NCI-H345 (cell line): ENCODE data around the gene TFAM.

Experiments used
- DNase-seq: peaks from one replicate; lab custom pipeline; 2025; lab: John Stamatoyannopoulos, UW

Gene TFAM

DNA sequence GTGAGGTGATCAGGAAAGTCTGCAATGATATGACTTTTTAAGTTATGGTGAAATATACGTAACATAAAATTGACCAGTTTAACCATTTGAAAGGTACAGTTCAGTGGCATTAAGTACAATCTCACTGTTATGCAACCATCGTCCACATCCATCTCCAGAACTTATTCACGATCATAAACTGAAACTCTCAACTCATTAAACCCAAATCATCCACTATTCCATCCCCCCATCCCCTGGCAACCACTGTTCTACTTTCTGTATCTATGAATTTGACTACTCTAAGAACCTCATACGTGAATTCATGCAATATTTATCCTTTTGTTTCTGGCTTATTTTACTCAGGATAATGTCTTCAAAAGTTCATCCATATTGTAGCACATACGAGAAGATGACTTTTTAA lies 48.4 kb downstream of the TFAM start:
- no peak for DNase-seq

DNA sequence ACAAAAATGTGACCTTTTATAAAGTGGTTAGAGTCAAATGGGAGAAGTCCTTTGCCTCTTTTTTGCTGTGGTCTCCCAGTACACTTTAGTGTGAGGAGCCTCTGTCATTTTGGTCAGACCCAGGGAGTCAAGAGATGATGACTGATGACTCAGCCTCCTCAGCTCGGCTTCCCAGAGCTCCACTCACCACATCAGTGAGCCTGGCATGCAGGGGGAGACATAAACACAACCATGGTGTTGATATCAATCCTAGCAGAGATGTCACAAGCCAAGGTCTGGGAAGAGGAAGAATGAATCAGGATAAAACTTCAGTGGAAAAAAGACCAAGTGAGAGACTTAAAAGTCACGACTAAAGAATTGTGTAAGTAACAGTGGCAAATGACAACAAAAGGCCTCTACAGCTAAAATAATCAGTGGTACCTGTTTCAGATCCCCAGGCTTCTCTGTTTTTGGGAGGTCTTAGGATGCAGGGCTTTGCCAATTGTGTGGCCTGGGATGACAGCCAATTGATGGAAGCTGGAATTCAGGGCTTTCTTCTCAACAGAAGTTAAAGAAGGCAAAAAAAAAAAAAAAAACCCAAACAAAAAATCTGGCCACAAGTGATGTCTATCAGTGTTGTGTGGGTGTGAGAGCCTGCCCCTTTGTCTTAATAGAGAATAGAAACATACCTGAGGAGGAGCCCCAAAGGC lies 50.2 kb downstream of the TFAM start:
- DNase-seq: no peak

DNA sequence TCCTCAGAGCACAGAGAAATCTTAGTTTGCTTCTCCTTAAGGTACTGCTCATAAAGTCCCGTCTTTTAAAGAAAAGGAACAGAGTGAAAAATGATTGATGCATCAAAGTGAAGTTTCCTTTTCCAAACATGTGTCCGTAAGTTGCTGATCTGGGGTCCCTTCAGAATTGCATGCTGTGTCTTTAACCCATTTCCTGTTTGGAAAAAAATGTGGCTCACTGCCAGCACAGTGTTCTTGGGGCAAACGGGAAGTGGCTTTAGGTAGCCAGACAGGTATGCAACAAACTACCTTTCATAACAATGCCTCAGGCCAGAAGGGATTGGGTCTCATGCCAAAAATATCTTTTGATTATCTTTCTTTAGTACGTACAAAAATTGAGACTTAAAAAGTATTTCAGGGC lies 50.9 kb downstream of the TFAM start:
- no peak for DNase-seq

DNA sequence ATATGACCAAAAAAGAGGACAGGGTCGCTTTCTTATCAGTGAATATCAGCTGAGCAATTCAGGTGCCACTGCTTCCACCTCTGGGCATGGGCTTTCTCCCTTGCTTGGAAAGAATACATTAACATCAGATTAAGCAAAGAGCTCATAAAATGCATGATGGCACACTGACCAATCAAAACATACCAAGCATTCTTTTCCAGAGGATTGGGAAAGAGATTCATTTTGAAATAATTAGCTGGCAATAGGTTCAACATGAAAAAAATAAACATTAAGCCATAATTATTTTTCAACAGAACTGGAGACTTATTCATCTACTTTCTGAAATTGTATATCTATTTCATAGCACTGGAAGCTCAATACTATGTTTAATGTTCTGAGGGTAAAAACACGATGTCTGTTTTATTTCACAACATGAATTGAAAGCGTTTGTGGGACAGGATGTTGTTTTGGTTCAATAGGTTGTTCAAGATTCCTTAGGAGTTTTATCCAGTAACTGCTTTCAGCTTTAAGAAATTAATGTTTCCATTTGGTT lies 53.2 kb downstream of the TFAM start:
- DNase-seq: no peak

DNA sequence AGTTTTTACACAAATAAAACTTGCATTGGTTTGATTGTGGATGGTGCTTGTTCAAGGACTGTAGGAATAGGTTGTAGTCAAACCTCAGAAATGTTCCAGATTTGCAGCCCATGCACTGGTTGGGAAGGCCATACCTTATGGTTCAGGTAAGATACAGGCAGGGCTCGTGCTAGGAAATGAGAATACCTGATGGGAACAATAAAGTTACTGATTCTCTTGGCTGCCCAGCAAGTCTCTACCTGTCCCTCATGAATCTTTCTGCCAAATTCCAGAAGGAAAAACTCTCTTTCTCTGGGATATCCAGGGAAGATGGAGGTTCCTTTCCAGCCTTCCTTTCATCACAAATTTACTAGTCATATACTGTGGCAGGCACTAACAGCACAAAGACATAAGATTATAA lies 53.8 kb downstream of the TFAM start:
- DNase-seq: no peak

DNA sequence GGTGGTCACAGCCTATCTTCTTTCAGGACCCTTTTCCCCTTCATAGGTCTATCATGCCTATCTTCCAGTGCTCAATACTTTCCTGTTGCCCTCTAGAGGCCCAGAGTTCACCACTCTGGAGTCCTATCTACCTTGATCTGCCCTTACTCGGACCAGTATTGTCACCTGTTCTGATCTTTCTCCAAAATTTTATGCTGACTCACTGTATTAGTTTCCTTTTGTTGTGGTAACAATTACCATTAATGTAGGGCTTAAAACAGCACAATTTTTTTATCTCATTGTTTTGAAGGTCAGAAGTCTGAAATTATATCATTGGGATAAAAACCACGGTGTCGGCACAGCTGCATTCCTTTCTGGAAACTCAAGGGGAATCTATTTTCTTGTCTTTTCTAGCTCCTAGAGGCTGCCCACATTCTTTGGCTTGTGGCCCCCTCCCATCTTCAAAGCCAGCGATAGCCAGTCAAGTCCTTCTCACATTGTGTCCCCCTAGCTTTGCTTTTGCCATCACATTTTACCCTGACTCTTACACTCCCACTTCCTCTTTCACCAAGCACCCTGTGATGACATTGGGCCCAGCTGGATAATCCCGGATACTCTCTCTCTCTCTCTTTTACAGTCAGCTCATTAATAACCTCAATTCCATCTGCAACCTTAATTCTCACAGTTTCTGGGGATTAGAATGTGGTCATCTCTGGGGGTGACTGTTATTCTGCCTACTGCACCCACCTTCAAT lies 54.6 kb downstream of the TFAM start:
- no peak for DNase-seq

DNA sequence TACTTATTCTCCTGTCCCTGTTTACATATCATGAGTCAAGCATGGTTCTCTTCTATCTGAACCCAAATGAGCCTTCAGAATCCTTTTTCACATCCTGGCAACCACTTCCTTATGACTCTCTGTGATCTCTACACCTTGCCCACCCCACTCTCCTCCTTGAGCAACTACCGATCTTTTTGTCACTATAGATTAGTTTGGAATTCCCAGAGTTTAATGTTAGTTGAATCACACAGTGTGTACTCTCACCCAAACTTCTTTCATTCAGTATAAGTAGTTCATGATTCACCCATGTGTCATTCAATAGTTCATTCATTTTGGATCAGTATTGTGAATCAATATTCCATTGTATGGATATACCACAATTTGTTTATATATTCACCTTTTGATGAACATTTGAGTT lies 55.3 kb downstream of the TFAM start:
- DNase-seq: no peak

DNA sequence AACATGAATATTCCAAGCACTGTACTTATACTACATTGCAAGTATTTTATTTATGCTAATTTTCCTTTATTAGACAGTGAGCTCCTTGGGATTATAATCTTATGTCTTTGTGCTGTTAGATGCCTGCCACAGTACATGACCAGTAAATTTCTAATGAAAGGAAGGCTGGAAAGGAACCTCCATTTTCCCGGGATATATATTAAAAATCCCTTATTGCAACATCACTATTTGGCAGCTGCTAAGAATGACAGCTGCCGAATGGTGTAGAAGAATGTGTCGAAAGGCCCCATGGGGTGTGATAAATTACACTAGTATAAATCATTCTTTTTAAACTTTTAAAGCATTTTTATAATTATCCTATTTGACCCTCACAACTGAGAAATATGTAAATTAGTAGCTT lies 59.1 kb downstream of the TFAM start:
- no peak for DNase-seq

DNA sequence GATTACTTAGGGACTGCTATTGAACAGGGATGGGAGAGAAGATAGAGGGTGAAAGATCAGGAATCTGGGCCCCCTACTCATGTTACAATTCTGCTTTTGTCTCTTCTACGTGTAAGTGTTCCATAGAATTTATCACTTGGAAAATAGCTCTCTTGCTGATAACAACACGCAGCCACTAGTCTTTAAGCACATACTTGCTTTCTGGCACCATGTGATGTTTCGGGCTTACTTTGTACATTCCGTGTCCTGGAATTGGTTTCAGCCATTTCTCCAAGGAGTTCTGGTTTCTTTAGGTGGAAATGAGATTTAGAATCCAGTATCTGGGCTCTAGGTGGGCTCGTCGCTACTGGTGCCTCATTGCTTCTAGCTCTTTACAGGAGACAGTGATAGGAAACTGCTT lies 59.7 kb downstream of the TFAM start:
- no peak for DNase-seq

DNA sequence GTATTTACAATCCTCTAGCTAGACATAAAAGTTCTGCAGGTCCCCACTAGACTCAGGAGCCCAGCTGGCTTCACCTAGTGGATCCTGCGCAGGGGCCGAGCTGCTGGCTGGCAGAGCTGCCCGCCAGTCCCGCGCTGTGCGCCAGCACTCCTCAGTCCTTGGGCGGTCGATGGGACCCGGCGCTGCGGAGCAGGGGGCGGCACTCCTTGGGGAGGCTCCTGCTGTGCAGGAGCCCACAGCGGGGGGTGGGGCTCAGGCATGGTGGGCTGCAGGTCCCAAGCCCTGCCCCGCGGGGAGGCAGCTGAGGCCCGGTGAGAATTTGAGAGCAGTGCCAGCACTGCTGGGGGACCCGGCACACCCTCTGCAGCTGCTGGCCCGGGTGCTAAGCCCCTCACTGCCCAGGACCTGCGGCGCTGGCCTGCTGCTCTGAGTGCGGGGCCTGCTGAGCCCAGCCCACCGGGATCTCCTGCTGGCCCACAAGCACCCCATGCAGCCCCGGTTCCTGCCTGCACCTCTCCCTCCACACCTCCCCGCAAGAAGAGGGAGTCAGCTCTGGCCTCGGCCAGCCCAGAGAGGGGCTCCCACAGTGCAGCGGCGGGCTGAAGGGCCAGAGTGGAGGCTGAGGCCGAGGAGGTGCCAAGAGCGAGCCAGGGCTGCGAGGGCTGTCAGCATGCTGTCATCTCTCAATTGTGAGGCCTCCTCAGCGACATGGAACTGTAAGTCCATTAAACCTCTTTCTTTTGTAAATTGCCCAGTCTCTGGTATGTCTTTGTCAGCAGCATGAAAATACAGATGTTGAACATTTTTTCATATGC lies 63.1 kb downstream of the TFAM start:
- DNase-seq: no peak
